H1 (cell line): ENCODE results near the gene HMGCL. TPM values are rescaled to one million over a fixed set of nuclear protein-coding genes. Genes with fewer than 3 reads are reported as not detected.

Experiments
- CTCF ChIA-PET: fragments of 300-600 bp; sonication (Branson Sonifier 250); formaldehyde crosslinking; loops from one replicate; lab custom pipeline; 2021; ENCODE audit not compliant: partially characterized antibody; lab: Charles Lee
- POLR2A ChIA-PET: fragments of 300-600 bp; sonication (Branson Sonifier 250); formaldehyde crosslinking; loops from one replicate; lab custom pipeline; 2021; ENCODE audit warnings: inconsistent platforms; ENCODE audit not compliant: partially characterized antibody; lab: Charles Lee
- DNase-seq, 2 experiments: peaks; one replicate each; pipeline versions ENCODE4 v3.0.0 to v3.0.0-alpha.2; 2010 to 2022; ENCODE audit warnings: low spot score in 2 of 2, low read depth in 1 of 2, mixed read lengths in 1 of 2
- FAIRE-seq: peaks from 2 replicates; lab custom pipeline; 2011; peaks lifted over from hg19 to GRCh38; lab: Jason Lieb, UNC
- H2AFZ ChIP-seq: 2 replicates; pipeline ENCODE4 v1.8.1; 2012; ENCODE audit warnings: low read length, inconsistent platforms
- H2AK5ac ChIP-seq: 2 replicates; pipeline ENCODE4 v1.6.1; 2013; ENCODE audit warnings: low read depth, low read length
- H2BK120ac ChIP-seq: replicated peaks from 2 replicates; pipeline ENCODE3; 2013; ENCODE audit warnings: low read depth, low read length, inconsistent platforms
- H2BK12ac ChIP-seq: 2 replicates; pipeline ENCODE4 v1.6.1; 2013; ENCODE audit warnings: low read depth, low read length
- H2BK15ac ChIP-seq: 2 replicates; pipeline ENCODE4 v1.6.1; 2013; ENCODE audit warnings: low read length
- H2BK20ac ChIP-seq: 2 replicates; pipeline ENCODE4 v1.6.1; 2013; ENCODE audit warnings: low read length
- H2BK5ac ChIP-seq: 2 replicates; pipeline ENCODE4 v1.6.1; 2013; ENCODE audit warnings: low read depth, low read length
- H3K14ac ChIP-seq: 2 replicates; pipeline ENCODE4 v1.6.1; 2013; ENCODE audit warnings: inconsistent platforms; ENCODE audit not compliant: insufficient read length
- H3K18ac ChIP-seq: 2 replicates; pipeline ENCODE4 v1.6.1; 2013; ENCODE audit warnings: low read length; ENCODE audit errors: extremely low read depth
- H3K23ac ChIP-seq: 2 replicates; pipeline ENCODE4 v1.6.1; 2013; ENCODE audit warnings: inconsistent platforms; ENCODE audit not compliant: insufficient read length
- H3K23me2 ChIP-seq: 2 replicates; pipeline ENCODE4 v1.6.1; 2013; ENCODE audit warnings: low read depth, low read length
- H3K27ac ChIP-seq: 2 replicates; pipeline ENCODE4 v1.6.1; 2011; ENCODE audit warnings: low read depth, low read length, inconsistent platforms
- H3K27me3 ChIP-seq, 4 experiments: replicated peaks in 1 of 4; 1 replicate in 1 of 4; 2 replicates in 3 of 4; pipeline versions ENCODE4 v1.6.1 to v1.8.1; 2011 to 2013; ENCODE audit warnings: low read length in 3 of 4, mild to moderate bottlenecking in 3 of 4, inconsistent platforms in 2 of 4, mixed read lengths in 2 of 4, moderate library complexity in 1 of 4; ENCODE audit not compliant: control insufficient read depth in 3 of 4, insufficient read depth in 3 of 4; ENCODE audit errors: extremely low read depth in 1 of 4
- H3K36me3 ChIP-seq, 4 experiments: 2 replicates each; pipeline versions ENCODE4 v1.6.1 to v1.8.1; 2011 to 2013; ENCODE audit warnings: mild to moderate bottlenecking in 4 of 4, low read length in 3 of 4, moderate library complexity in 2 of 4, control low read depth in 1 of 4, inconsistent platforms in 1 of 4; ENCODE audit not compliant: insufficient read depth in 4 of 4, control insufficient read depth in 2 of 4
- H3K4ac ChIP-seq: replicated peaks from 2 replicates; pipeline ENCODE3; 2013; ENCODE audit warnings: low read length, low read depth, mixed read lengths, inconsistent platforms; ENCODE audit not compliant: insufficient read length
- H3K4me1 ChIP-seq, 4 experiments: replicated peaks in 1 of 4; 1 replicate in 1 of 4; 2 replicates in 3 of 4; pipeline versions ENCODE4 v1.6.1 to v1.8.1; 2011 to 2013; ENCODE audit warnings: low read length in 3 of 4, inconsistent platforms in 2 of 4, mixed read lengths in 1 of 4; ENCODE audit not compliant: insufficient read depth in 4 of 4, control insufficient read depth in 3 of 4
- H3K4me2 ChIP-seq, 2 experiments: 2 replicates each; pipeline versions ENCODE4 v1.6.1 to v1.8.1; 2011 to 2013; ENCODE audit warnings: low read depth in 2 of 2, low read length in 2 of 2, control low read depth in 1 of 2, inconsistent platforms in 1 of 2, mild to moderate bottlenecking in 1 of 2; ENCODE audit not compliant: insufficient read depth in 1 of 2
- H3K4me3 ChIP-seq, 4 experiments: fragments of 200-600, 300-600 bp in 1 of 4; sonication (generic), shearing (Covaris generic), sonication (Bioruptor Twin) in 1 of 4; 2 replicates each; pipeline versions ENCODE4 v1.5.1 to v1.8.1; 2011 to 2016; ENCODE audit warnings: low read length in 4 of 4, low read depth in 3 of 4, control low read depth in 2 of 4, inconsistent platforms in 2 of 4, mild to moderate bottlenecking in 2 of 4, mixed read lengths in 1 of 4, moderate library complexity in 1 of 4; ENCODE audit not compliant: insufficient read depth in 2 of 4; ENCODE audit errors: extremely low read depth in 1 of 4
- H3K56ac ChIP-seq: replicated peaks from 2 replicates; pipeline ENCODE3; 2013; ENCODE audit warnings: low read depth, mild to moderate bottlenecking, mixed read lengths, low read length, inconsistent platforms; ENCODE audit not compliant: insufficient read length
- H3K79me1 ChIP-seq: 2 replicates; pipeline ENCODE4 v1.6.1; 2013; ENCODE audit warnings: low read depth, low read length, control low read depth
- H3K79me2 ChIP-seq, 2 experiments: 2 replicates each; pipeline versions ENCODE4 v1.6.1 to v1.8.1; 2012 to 2013; ENCODE audit warnings: low read length in 2 of 2, mild to moderate bottlenecking in 2 of 2, inconsistent platforms in 1 of 2; ENCODE audit not compliant: insufficient read depth in 2 of 2, control insufficient read depth in 1 of 2
- H3K9ac ChIP-seq, 4 experiments: replicated peaks in 1 of 4; 1 replicate in 1 of 4; 2 replicates in 3 of 4; pipeline versions ENCODE4 v1.6.1 to v1.8.1; 2011 to 2013; ENCODE audit warnings: low read depth in 3 of 4, low read length in 3 of 4, control low read depth in 2 of 4, mild to moderate bottlenecking in 2 of 4, moderate library complexity in 2 of 4, inconsistent platforms in 1 of 4; ENCODE audit errors: extremely low read depth in 1 of 4
- H3K9me3 ChIP-seq, 2 experiments: 2 replicates each; pipeline versions ENCODE4 v1.6.1 to v1.8.1; 2012 to 2013; ENCODE audit warnings: mild to moderate bottlenecking in 2 of 2, moderate library complexity in 2 of 2, control low read depth in 1 of 2, inconsistent platforms in 1 of 2, low read depth in 1 of 2, low read length in 1 of 2, mixed read lengths in 1 of 2; ENCODE audit not compliant: insufficient read depth in 2 of 2
- H4K20me1 ChIP-seq, 2 experiments: replicated peaks in 1 of 2; 2 replicates each; pipeline versions ENCODE3 to v1.8.1; 2011 to 2013; ENCODE audit warnings: inconsistent platforms in 2 of 2, low read length in 2 of 2, mild to moderate bottlenecking in 1 of 2; ENCODE audit not compliant: insufficient read depth in 2 of 2, control insufficient read depth in 1 of 2
- H4K5ac ChIP-seq: 2 replicates; pipeline ENCODE4 v1.6.1; 2013; ENCODE audit warnings: low read length, low read depth, mixed read lengths, inconsistent platforms; ENCODE audit not compliant: insufficient read length
- H4K8ac ChIP-seq: 2 replicates; pipeline ENCODE4 v1.8.0; 2013; ENCODE audit warnings: mild to moderate bottlenecking, moderate library complexity, low read length, inconsistent platforms; ENCODE audit not compliant: insufficient read depth; ENCODE audit errors: extremely low read depth
- H4K91ac ChIP-seq: replicated peaks from 2 replicates; pipeline ENCODE3; 2013; ENCODE audit warnings: low read length, mixed read lengths, inconsistent platforms; ENCODE audit not compliant: insufficient read length
- ATF2 ChIP-seq: IDR thresholded peaks from 2 replicates; pipeline ENCODE4 v1.6.1; 2012; ENCODE audit warnings: low read length, inconsistent platforms
- BACH1 ChIP-seq: IDR thresholded peaks from 2 replicates; pipeline ENCODE4 v1.6.1; 2012; ENCODE audit warnings: low read length, improper control_type of control experiment
- CREB1 ChIP-seq: IDR thresholded peaks from 2 replicates; pipeline ENCODE4 v1.6.1; 2012; ENCODE audit warnings: inconsistent platforms
- GTF2F1 ChIP-seq: IDR thresholded peaks from 2 replicates; pipeline ENCODE4 v1.6.1; 2012; ENCODE audit warnings: low read depth, low read length, improper control_type of control experiment, borderline replicate concordance
- NRF1 ChIP-seq: IDR thresholded peaks from 2 replicates; pipeline ENCODE4 v1.6.1; 2011; ENCODE audit warnings: mild to moderate bottlenecking, low read depth, low read length, improper control_type of control experiment
- RFX5 ChIP-seq: IDR thresholded peaks from 2 replicates; pipeline ENCODE4 v1.6.1; 2011; ENCODE audit warnings: low read depth, low read length, improper control_type of control experiment, borderline replicate concordance
- RXRA ChIP-seq: IDR thresholded peaks from 2 replicates; pipeline ENCODE4 v1.6.1; 2011; ENCODE audit warnings: low read depth, mild to moderate bottlenecking, low read length, moderate library complexity; ENCODE audit not compliant: insufficient read depth
- SAP30 ChIP-seq: fragments of 300-600 bp; sonication (generic); IDR thresholded peaks from 2 replicates; pipeline ENCODE4 v1.7.1; 2012; ENCODE audit warnings: low read length, moderate library complexity, mild to moderate bottlenecking, inconsistent platforms; ENCODE audit not compliant: insufficient read depth, insufficient replicate concordance
- YY1 ChIP-seq: IDR thresholded peaks from 2 replicates; pipeline ENCODE4 v1.6.1; 2011; ENCODE audit warnings: low read depth, mild to moderate bottlenecking, low read length
- WGBS, 2 experiments: shearing (Covaris generic) in 1 of 2; methylation state at CpG; one replicate each; pipeline versions ENCODE4 v1.1.6 to v1.1.7; 2013 to 2015; ENCODE audit warnings: low lambda C conversion rate in 2 of 2, mixed read lengths in 2 of 2, inconsistent platforms in 1 of 2, low coverage in 1 of 2, missing lambda C conversion rate in 1 of 2; ENCODE audit not compliant: insufficient replicate concordance in 2 of 2, insufficient coverage in 1 of 2, insufficient read length in 1 of 2; ENCODE audit errors: extremely low coverage in 1 of 2, missing lambda C conversion rate in 1 of 2; 5-methylcytosine and 5-hydroxymethylcytosine counted together
- polyA plus RNA-seq, 7 experiments: library from polyadenylated mRNA; depleted of rRNA in 3 of 7; stranded (reverse) in 5 of 7; unstranded in 2 of 7; fragments of >200 nt in 5 of 7; fragments of 200-250 nt in 2 of 7; gene quantifications; 1 replicate in 5 of 7; 2 replicates in 1 of 7; 4 replicates in 1 of 7; pipeline versions ENCODE4 v1.2.1 to v1.2.3, GENCODE V29; 2011 to 2013; ENCODE audit warnings: missing spikeins in 2 of 7, mixed read lengths in 2 of 7
- total RNA-seq: library from RNA; stranded (reverse); fragmentation: NEBNext Ultra II Directional; extraction: Animal tissue kit (Norgen Biotek cat#: 25700); gene quantifications from 2 replicates; pipeline ENCODE4 v1.2.1, GENCODE V29; 2021

Gene HMGCL
- total and polyA plus RNA-seq, 2 of the 8 experiments (the other 6 are each of a cell fraction or from before 2014, with no cell fraction given) = 13.7 to 19.5 TPM

- Histone ChIP-seq H3K36me3 (no peaks in the 10 kb centered on the region; a peak in 1 of 8 replicates), H3K4ac (no peak overlapping the region), H2BK20ac (no peak overlapping the region), H3K14ac (no peak overlapping the region), H3K9ac (no peak overlapping the region), H2BK120ac (no peak overlapping the region), H3K4me2 (no peak overlapping the region), H3K23me2 (peaks cover 6% of the 10 kb centered on the region), H4K8ac (no peak overlapping the region), H4K20me1 (peaks cover 0 to 2% of the 10 kb centered on the region in 2 experiments), H4K91ac (no peak overlapping the region), H3K9me3 (no peaks in the 10 kb centered on the region), H3K23ac (no peak overlapping the region), H3K56ac (no peak overlapping the region), H3K27me3 (no peaks in the 10 kb centered on the region; a peak in 1 of 7 replicates), H2BK5ac (no peak overlapping the region; the same call in 1 of the 2 replicates), H3K18ac (no peak overlapping the region)
- 83% methylated on average over 2 of the region's 2 CpGs; no CpG with 5 or more reads in 1 of the 2 experiments for WGBS, 2 experiments
- FAIRE-seq = no peak
- ChIA-PET CTCF (interaction anchor here (0.7 to 3.5 kb wide), 9 partner anchors 8 to 154 kb away, joined by 3 to 13 read pairs (median 5); partner anchors contain the start of gene HMGCL), POLR2A (interaction anchor here (0.6 to 3.4 kb wide), 3 partner anchors 10 to 27 kb away, joined by 3 to 22 read pairs (median 8); partner anchors contain the start of genes LYPLA2 and PITHD1)
- TF ChIP-seq ATF2 (no peak), RXRA (no peak), RFX5 (no peak), NRF1 (no peak), GTF2F1 (no peak), CREB1 (no peak), SAP30 (no peak), BACH1 (no peak), YY1 (no peak)
- TF ChIP-seq, all 59 proteins: peak for 0
- H3K79me1 ChIP-seq = no peaks in the 10 kb centered on the region
- no peaks in the 10 kb centered on the region; a peak in 1 of 7 replicates for H3K4me1 ChIP-seq
- H2AK5ac ChIP-seq = no peak overlapping the region
- H3K27ac ChIP-seq = no peak overlapping the region
- H3K79me2 ChIP-seq = no peaks in the 10 kb centered on the region
- no peak overlapping the region for H3K4me3 ChIP-seq
- DNase-seq = no peak
- H2BK15ac ChIP-seq = no peak overlapping the region
- H4K5ac ChIP-seq = no peak overlapping the region
- no peak overlapping the region for H2AFZ ChIP-seq
- H2BK12ac ChIP-seq = no peak overlapping the region
Measured at GRCh38 chr1:23805025-23805424, 20.2 kb downstream of the HMGCL start.
